NCI-H2227 treated with DMSO at 0.1 percent for 48 hours (cell line): Measurements from ENCODE around the gene LENG9.
"Not testable (repeated sequence)": the region's sequence is repeated elsewhere in the genome, so short reads cannot be mapped to it uniquely, and the experiment has no call there.

ENCODE experiments used
- DNase-seq: peaks from one replicate; lab custom pipeline; 2025; lab: John Stamatoyannopoulos, UW

The LENG9 gene

GRCh38 chr19:54459282-54460229 is 4.0 kb downstream of the LENG9 start:
- DNase-seq: no peak

DNA sequence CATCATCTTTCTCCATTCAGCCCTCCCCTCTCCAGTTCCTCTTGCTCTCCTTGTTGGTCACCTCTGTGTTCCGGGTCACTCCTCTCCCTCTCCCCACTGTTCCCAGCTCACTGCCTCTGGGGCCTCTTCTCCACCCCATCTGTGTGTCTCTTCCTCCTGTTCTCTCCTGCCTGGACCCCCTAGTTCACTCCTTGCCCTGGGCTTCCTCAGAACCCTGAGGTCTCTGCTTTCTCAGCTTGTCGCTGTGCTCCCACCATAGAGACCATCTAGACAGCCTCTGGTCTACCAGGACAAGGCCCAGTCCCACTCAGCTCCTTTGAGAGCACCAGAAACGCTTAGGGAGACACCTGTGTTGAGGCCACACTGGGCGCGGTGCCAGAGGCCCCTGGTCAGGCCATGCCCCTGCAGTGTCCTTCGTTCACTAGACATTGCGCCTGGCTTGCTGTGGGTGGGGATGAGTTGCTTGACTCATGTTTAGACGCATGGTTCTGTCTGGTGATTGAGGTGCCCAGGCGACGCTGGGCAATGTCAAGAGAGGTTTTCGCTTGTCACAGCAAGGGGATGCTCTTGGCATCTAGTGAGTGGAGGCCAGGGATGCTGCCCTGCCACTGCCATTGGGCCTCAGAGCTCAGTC is 4.8 kb downstream of the LENG9 start:
- no peak for DNase-seq

- no peak for DNase-seq
These were observed 5.6 kb downstream of the LENG9 start for GRCh38 chr19:54457773-54458647.

GRCh38 chr19:54456423-54457373 is 6.9 kb downstream of the LENG9 start:
- DNase-seq: no peak

GRCh38 chr19:54455786-54456422 is 7.7 kb downstream of the LENG9 start:
- DNase-seq: no peak

GRCh38 chr19:54454781-54455675 is 8.6 kb downstream of the LENG9 start:
- no peak for DNase-seq

DNA sequence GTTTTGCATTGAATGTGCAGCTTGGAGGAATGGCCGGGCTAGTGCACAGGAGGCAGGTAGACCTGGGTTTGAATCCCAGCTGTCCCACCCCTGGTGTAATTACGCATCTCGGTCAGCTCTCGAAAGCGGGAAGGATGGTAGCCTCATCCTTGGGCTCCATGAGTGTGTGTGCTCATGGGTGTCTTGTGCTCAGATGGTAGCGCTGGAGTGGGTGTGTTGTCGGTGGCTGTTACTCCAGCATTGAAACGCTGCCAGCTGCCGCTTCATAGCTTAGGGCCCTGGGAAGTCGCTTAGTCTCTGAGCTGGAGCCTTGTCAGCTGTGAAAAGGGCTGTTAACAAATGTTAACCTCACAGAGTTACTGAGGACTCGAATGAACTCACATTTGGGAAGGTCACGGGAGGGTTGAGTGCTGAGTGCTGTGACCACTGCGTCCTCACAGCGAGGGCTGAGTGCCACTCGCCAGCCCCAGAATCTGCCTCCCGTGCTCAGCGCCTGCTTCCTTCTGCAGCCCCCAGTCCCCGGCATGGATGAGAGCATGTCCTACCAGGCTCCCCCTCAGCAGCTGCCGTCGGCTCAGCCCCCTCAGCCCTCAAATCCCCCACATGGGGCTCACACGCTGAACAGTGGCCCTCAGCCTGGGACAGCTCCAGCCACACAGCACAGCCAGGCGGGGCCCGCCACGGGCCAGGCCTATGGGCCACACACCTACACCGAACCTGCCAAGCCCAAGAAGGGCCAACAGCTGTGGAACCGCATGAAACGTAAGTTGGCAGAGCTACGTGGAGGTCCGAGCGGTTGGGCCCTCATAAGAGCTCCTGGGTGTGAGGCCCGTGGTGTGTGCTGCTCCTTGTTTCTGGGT is 9.4 kb downstream of the LENG9 start:
- no peak for DNase-seq

DNA sequence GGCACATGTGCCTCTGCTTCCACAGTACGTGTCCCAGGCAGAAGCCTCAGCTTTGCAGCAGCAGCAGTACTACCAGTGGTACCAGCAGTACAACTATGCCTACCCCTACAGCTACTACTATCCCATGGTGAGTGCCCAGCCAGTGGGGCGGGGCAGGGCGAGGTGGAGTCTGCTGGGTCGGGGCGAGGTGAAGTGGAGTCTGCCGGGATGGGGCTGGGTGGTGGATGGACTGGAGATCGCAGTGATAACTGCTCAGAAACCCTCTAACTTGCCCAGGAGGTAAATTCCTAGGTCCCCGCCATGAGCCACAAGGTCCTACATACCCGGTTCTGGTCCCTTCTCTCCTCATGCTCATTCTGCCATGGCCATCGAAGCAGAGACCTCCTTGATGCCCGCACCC is 11.0 kb downstream of the LENG9 start:
- no peak for DNase-seq

- no peak for DNase-seq
These were observed 11.6 kb downstream of the LENG9 start for GRCh38 chr19:54451997-54452396.

DNA sequence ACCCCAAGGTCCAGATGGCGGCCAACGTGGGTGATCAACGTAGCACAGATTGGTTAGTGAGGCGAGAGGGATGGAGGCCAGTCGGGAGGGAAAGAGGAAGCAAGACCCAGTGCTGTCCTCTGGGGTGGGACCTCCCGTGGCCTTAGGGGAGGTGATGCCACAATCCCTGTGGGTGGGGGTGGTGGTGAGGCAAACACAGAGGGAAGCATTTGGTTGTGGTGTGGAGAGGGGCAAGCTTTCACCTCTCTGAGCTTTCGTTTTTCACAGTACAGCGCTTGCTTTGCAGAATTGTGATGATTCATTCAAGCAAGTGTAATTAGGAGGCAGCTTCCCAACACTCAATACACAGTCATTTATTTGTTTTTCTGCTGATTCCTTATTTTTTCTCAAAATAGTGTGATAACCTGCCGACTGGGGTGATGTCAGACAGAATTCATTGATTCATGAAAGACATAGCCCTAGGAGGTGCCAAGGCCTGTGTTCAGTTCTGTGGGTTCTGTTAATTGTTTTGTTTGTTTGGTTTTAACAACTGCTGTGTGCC is 12.2 kb downstream of the LENG9 start:
- no peak for DNase-seq

- no peak for DNase-seq
These were observed 13.9 kb downstream of the LENG9 start for GRCh38 chr19:54449701-54450069.

DNA sequence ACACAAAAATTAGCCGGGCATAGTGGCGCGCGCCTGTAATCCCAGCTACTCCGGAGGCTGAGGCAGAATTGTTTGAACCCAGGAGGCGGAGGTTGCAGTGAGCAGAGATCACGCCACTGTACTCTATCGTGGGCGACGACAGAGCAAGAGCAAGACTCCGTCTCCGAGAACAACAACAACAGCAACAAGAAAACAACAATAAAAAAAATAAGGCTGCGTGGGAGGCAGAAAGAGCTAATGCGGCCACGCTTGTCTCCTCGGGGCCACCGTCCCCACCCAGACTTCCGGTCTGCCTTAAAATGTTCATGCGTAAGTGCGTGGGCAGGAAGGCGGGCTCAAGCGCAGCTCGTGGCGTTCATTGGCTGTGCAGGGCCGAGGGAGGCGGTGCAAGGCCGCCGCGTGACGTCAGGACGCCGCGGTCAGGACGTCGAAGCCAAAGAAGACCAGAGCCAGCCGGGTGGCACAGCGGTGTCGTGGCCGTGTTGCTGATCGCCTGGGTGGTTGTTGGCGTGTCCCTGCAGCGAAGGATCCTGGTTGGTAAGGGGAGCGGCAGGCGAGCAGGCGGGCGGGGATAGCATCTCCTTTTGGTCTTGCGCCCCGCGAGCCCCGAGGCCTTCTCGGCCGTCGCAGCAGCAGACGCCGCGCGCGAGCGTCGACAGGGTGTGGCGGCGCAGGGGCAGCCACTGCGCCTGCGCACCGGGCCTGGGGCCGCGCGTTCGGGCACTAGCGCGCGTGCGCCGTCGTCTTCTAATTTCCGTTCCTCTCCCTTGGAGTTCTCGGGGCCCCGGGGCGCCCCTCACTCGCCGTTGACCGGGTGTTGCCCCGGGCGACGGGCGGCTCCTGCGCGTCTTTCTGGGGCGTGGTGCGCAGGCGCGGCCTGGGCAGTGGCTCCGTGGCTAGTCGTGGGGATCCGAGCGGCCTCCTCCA is 14.5 kb downstream of the LENG9 start, which contains the start of gene LENG8:
LENG8 (plus strand) TSS at position 426 of the 927 bp plus-strand sequence. CDS start 2,146 bp downstream, outside the sequence.
- peak; percentile 100 for DNase-seq

DNA sequence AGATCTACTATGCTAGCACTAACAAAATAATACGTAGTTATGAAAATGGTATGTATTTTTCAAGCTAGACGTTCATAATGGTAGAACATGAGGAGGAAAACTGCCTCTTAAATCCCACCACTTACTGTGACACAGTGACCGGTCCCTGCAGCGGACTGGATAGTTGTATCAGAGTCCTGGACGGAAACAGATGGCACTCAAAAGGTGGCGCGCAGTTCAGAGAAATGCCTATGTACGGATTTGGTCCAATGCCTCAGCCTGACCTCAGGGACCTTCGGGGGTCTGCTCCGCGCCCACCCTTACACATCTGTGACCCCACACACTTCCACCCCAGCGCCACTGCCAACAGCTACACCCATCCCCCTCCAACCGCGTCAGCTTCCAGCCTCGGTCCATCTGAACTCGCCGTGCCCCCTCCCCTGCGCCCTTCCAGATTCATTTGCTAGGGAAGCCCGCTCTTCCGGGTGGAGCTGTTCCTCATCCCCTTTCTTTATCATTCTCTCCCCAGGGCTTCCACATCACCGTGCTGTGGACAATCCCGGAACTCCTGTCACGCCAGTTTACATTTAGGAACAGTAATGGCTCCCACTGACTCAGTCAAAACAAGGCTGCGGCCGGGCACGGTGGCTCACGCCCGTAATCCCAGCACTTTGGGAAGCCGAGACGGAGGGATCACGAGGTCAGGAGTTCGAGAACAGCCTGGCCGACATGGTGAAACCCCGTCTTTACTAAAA is 15.4 kb downstream of the LENG9 start:
- peak; percentile 70 for DNase-seq

GRCh38 chr19:54446349-54446748 is 17.2 kb downstream of the LENG9 start:
- not testable (repeated sequence) for DNase-seq

DNA sequence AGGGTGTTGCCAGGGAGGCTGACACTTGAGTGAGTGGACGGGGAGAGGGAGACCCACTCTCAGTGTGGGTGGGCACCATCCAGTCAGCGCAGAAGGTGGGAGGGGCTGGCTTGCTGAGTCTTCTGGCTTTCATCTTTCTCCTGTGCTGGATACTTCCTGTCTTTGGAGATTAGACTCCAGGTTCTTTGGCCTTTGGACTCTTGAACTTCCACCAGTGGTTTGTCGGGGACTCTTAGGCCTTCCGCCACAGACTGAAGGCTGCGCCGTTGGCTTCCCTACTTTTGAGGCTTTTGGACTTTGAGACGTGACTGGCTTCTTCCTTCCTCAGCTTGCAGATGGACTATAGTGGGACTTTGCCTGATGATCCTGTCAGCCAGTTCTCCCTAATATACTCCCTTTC is 18.8 kb downstream of the LENG9 start:
- DNase-seq: no peak

GRCh38 chr19:54440641-54441040 is 22.9 kb downstream of the LENG9 start:
- DNase-seq: no peak
